Islet precursor cell (in vitro differentiated cells): Measurements from ENCODE around the gene RBM6.
"Not testable (repeated sequence)": the region's sequence is repeated elsewhere in the genome, so short reads cannot be mapped to it uniquely, and the experiment has no call there.

ENCODE experiments used
- DNase-seq: peaks from one replicate; pipeline ENCODE4 v3.0.0-alpha.2; 2018

RBM6 gene

GRCh38 chr3:49994476-49994875, 54.5 kb downstream of the RBM6 start:
- DNase-seq: no peak

DNA sequence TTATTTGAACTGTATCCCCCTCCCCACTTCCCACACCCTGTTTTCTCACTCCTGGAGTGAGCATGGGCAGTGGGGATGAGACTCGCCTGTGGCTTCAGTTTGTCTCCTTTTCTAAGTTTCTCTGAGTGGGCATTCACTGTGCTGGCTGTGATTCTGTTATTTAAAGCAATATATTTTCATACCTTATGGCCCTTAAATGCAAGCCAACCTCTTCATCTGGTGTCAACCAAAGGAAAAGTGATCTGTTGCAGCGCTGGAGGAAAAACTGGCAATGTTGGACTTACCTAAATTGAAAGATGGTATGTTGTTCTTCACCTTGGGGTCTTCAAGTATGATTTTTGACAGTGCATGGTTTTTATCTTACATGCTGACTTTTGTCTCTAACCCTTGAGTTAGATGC, 56.1 kb downstream of the RBM6 start:
- peak; percentile 7 for DNase-seq

GRCh38 chr3:49997862-49998261, 57.9 kb downstream of the RBM6 start:
- no peak for DNase-seq

DNA sequence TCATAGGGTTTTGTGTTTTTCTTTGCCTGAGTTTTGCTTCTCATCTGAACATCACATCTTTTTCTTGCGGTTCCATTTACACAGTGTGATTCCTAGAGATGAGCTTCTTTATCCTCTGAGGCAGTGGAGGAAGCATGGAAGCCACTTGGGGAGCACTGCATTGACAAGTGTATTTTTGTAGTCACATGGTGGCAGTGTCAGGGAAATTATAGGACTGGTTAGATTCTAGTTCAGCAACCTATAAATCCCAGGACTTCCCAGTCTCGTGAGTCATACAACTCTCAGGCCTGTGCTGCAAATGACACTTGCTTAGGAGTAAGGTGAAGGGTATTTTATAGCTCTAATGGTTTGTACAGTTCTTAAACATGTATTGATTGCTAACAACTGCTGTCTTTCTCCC, 58.4 kb downstream of the RBM6 start:
- peak; percentile 82 for DNase-seq

DNA sequence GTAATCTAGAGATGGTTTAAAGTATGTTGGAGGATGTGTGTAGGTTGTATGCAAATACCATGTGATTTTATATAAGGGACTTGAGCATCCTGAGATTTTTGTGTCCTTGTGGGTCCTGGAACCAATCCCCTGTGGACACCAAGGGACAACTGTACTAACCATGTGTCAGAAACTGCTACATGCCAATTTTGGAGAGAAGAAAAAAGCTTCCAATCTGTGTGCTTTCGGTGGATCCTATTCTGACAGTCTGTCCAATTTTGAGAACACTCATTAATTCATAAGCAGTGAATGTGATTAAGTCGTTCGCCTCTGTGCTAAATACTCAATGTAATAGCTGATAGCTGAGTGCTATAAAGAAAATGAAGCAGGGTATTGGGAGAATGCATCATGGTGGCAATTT, 61.6 kb downstream of the RBM6 start:
- DNase-seq: no peak

DNA sequence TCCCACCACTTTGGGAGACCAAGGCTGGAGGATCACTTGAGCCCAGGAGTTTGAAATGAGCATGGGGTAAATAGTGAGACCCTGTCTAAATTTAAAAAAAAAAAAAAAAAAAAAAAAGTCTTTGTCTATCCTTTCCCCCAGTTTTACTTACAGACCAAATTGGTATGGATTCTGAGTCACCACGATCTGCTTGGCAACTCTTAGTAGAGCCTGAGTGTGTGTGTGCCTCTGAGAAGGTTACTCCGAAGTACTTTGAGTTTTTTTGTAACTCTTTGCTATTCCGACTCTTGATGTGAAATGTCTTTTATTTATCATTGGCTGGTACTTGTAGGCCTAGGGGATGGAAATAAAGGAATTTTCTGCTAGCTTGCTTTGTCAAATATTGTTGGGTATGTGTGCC, 63.3 kb downstream of the RBM6 start:
- DNase-seq: no peak

- no peak for DNase-seq
These were observed 63.9 kb downstream of the RBM6 start for GRCh38 chr3:50003824-50004223.

DNA sequence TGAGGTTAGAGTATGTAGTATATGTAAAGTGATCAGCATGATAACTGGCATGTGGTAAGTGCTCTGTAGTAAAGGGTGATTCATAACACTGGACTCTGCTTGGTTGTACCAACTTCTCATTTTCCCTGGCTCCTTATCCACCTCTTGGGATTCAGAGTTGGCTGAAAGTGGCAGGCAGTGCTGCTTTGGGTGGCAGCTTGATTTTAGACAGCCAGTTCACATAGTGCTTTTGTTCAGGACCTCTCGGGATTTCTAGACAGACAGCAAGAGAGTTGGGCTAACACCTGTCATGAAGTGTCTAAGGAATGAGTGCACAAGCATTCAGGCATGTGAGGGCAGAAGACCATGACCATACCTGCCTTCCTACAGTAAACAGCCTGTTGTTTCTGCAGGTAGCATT, 69.0 kb downstream of the RBM6 start:
- DNase-seq: no peak

- DNase-seq: no peak
These were observed 71.0 kb downstream of the RBM6 start for GRCh38 chr3:50010959-50011358.

GRCh38 chr3:50015918-50016317, 76.0 kb downstream of the RBM6 start:
- no peak for DNase-seq

- no peak for DNase-seq
These were observed 88.4 kb downstream of the RBM6 start for GRCh38 chr3:50028346-50028745.

- not testable (repeated sequence) for DNase-seq
These were observed 91.3 kb downstream of the RBM6 start for GRCh38 chr3:50031201-50031600.

GRCh38 chr3:50044976-50045375, 105.0 kb downstream of the RBM6 start:
- no peak for DNase-seq

DNA sequence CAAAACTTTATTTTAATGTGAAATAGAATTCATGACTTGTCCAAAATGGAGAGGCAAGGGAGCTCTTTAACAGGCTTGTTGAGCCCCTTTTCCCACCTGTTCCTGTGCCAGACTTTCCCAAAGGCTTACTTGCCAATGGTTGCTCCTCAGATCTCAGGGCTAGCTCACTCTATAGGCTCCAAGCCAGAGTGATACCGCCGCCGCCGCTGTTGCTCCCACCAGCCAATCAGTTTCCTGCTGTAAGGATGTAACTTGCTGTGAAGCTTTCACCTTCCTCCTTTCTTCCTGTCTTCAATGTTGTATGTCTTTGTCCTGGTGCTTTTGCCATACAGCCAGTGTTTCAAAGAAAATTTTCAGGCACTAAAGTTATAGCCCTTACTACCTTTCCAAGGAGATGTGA, 107.5 kb downstream of the RBM6 start:
- no peak for DNase-seq

DNA sequence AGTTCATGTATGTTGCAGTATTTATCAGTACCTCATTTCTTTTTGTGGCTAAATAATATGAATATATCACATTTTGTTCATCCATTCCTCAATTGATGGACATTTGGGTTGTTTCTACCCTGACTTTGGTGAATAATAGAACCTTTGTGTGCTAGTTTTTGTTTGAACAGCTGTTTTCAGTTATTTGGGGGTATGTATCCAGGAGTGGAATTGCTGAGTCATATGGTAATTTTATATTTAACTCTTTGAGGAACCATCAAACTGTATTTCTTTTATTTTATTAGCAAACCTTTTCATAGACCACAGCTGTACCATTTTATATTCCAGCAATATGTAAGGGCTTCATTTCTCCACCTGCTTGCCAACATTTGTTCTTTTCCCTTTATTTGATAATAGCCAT, 110.4 kb downstream of the RBM6 start:
- DNase-seq: no peak

DNA sequence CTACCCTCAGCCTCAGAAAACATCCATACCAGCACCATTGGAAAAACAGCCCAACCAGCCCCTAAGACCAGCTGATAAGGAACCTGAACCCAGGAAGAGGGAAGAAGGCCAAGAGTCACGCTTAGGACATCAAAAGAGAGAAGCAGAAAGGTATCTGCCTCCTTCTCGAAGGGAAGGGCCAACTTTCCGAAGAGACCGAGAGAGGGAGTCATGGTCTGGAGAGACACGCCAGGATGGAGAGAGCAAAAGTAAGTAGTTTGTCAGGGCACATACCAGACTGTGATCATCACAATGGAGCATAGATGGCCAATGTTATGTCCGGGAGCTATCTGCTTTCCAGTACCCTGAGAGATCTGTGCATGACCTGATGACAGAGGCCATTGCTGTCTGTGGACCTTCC, 117.8 kb downstream of the RBM6 start:
- no peak for DNase-seq

DNA sequence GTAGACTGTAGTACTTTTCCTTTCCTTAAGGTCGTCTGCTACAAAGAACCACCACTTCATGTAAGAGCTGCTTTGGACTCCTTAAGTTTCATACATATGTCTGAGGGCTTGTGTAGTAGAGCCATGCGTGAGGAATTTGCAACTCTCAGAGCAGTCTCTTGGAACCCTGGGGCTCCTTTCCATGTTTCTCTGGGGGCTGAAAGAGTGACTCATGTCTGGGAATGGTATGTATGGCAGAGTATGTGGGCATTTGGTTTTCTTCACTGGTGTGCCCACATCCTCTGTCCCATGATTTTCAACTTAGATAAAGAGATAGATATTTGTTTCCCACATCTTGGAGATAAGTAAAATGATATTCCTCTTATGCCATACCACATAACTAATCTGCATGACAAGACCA, 128.2 kb downstream of the RBM6 start:
- no peak for DNase-seq

- DNase-seq: no peak
These were observed 138.1 kb downstream of the RBM6 start for GRCh38 chr3:50078091-50078490.

DNA sequence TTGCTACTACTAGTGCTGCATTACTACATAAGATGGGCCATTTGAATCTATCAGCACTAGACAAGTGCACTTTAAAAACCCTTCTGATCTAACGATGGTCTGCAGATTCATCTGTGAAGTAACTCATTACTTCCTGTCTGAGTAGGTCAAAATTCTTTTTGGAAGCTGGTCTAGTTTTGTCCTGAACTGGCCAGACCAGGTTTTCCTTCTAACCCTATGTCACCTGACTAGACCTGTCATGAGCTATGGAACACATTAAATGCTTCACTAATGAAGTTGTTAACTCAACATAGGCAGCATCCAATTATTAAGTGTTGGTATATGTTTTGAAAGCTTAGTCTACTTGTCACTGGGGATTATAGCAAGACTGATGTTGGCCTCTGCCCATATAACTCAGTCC, 138.7 kb downstream of the RBM6 start:
- no peak for DNase-seq

GRCh38 chr3:50084951-50085350, 145.0 kb downstream of the RBM6 start:
- DNase-seq: not testable (repeated sequence)

DNA sequence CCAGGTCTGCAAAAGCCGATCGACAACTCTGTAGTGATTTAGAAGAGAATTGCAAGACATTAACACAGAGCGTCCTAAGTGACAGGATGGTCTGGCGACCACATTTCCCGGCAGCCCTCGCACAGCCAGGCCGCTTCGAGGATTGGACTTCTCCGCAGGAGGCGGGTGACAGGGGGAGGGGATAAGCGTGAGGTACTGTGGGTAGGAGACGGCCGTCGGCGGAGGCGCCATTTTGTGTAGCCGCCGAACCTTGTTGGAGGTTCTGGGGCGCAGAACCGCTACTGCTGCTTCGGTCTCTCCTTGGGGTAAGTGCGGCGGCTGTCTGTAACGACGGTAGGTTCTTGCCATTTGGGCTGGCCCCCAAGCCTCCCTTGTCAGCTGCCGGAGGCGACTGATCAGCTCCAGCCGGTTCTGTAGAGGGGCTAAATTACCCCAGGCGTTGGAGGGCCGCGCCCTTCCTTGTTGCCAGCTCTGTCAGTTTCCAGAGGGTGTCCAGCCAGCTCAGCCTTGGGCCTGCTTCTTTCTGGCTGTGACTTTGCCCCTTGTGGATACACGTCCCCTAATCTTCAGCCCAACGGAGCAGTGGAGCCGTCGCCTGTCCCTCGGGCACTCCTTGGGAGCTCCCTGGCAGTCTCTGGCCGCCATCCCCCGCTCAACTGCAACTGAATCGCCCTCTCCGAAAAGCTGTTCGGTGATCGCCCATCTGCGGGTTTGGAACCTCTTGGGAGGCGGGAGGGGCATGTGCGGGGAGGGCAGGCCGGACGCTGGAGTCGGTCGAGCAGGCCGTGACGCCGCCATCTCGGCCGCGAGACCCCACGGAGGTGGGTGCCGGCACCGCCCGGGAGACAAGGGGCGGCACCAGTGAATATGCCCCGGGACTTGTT, 149.0 kb downstream of the RBM6 start, which contains the start of gene RBM5:
Gene RBM5 (plus strand): TSS at position 195 of the 884 bp plus-strand sequence. CDS start 1,516 bp downstream, outside the sequence.
- peak; percentile 96 for DNase-seq

DNA sequence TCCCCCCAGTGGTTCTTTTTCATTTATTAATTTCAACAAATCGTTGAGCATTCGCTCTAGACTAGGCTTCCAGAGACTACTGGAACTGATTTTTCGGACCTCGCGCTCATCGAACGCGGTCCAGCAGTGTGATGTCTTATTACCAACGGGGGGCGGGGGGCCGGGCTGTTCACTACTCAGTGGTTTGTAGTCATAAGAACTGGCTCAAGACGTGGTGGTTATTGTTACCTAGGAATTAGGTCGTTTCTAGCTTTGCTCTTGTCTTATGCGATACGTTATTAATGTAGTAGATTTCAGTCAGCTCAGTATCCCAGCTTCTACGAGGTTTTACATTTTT, 149.6 kb downstream of the RBM6 start:
- DNase-seq: peak; percentile 58

DNA sequence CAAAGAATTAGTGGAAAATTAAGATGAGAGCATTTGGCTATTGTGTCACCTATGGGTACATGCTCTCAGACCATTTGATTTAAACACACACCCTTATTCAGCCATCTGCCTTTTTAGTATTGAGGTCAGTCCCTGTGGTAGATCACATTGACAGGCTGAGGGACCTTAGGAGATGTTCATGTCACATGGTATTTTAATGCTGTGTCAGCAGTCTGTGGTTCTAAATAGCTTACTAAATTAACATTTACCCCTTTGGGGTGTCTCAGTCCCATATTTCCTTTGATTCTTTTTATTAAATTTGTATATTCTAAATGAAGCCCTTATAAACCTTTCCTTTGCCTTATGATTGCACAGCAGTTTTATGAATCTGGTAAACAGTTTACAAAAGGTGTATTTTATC, 151.0 kb downstream of the RBM6 start:
- DNase-seq: no peak

DNA sequence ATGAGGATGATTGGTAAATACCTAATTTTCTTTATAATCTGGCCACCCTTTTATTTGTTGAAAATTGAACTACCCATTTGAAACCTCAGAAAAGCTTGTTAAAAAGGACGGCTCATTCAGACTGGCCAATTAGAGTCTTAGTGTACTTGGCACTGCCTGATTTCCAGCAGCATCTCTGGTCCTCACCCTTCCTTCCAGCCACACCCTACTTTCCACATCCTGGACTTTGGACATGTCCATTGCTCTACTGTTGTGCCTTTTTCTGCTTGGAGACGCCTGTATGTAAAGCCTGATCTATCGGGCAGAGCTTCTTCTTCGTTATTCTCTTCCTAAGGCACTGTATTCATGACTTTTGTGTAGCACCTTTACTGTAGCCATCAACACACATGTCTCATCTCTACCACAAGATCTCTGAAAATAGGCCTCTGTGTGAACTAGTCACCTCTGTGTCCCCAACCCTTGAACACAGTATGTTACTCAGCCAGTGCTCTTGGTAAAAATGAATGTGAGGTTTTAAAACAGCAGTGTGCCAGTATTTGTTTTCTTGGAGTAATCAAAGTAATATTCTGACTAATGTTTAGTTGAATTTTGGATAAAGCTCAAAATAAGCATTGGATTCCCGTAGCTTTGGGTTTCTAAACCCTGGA, 155.5 kb downstream of the RBM6 start:
- DNase-seq: no peak

DNA sequence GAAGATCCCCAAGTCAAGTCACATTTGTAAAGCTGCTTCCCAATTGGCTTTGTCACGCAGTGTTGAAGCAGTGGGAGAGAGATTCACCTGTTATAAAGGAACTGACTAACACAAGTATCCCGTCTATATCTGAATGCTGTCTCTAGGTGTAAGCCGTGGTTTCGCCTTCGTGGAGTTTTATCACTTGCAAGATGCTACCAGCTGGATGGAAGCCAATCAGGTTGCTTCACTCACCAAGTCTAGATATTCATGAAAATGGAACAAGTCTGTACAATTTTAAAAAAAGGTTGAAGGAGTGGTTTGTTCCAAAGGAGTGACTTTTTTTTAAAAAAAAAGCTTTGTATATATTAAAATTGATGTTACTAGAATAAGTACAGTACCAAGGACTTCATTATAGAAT, 160.4 kb downstream of the RBM6 start:
- no peak for DNase-seq
